Lower lobe of right lung (tissue), 2 donors: ENCODE measurements around the gene KIAA1755. TPM values are rescaled to one million over a fixed set of nuclear protein-coding genes. Genes with fewer than 3 reads are reported as not detected.
"Not testable (repeated sequence)": the region's sequence is repeated elsewhere in the genome, so short reads cannot be mapped to it uniquely, and the experiment has no call there.

Experiments used
- ATAC-seq, 2 donors: fragments of 200-7000 bp; cut with Tn5 transposase; one replicate each; pipeline ENCODE4 v1.9.1; 2020 to 2022; ENCODE audit warnings: mild to moderate bottlenecking in 2 of 2, moderate library complexity in 2 of 2
- DNase-seq: peaks from one replicate; pipeline ENCODE4 v3.0.0-alpha.2; 2020
- H3K27ac ChIP-seq: fragments of 200-600 bp; one replicate; pipeline ENCODE4 v1.8.0; 2022
- H3K27me3 ChIP-seq: fragments of 200-600 bp; one replicate; pipeline ENCODE4 v1.8.0; 2022; ENCODE audit warnings: low read depth
- H3K36me3 ChIP-seq: fragments of 200-600 bp; one replicate; pipeline ENCODE4 v1.8.0; 2022; ENCODE audit warnings: mild to moderate bottlenecking
- H3K4me1 ChIP-seq: fragments of 200-600 bp; one replicate; pipeline ENCODE4 v1.8.0; 2022
- H3K4me3 ChIP-seq: fragments of 200-600 bp; one replicate; pipeline ENCODE4 v1.8.0; 2022; ENCODE audit warnings: mild to moderate bottlenecking
- H3K9me3 ChIP-seq: fragments of 200-600 bp; one replicate; pipeline ENCODE4 v1.8.0; 2022
- intact Hi-C: fragments of 100-400 bp; cut with DNase I; formaldehyde crosslinking; loops from one replicate; pipeline ENCODE4 v1.11.0; 2022
- total RNA-seq: library from RNA; stranded (reverse); fragmentation: NEBNext Ultra II Directional; extraction: Animal tissue kit (Norgen Biotek cat#: 25700); gene quantifications from one replicate; pipeline ENCODE4 v1.2.1, GENCODE V29; 2021
- TF ChIP-seq, protein P1 (sequence below): fragments of 200-600 bp; IDR thresholded peaks from one replicate; pipeline ENCODE4 v1.8.0; 2022; ENCODE audit warnings: antibody characterized with exemption, mild to moderate bottlenecking
- donor health status: DM: no; HTN: yes; CAD: no; lungs with severe emphysema.

The KIAA1755 gene
- total RNA-seq, 1 donor from 2014 or later, result 1.3 TPM

DNA sequence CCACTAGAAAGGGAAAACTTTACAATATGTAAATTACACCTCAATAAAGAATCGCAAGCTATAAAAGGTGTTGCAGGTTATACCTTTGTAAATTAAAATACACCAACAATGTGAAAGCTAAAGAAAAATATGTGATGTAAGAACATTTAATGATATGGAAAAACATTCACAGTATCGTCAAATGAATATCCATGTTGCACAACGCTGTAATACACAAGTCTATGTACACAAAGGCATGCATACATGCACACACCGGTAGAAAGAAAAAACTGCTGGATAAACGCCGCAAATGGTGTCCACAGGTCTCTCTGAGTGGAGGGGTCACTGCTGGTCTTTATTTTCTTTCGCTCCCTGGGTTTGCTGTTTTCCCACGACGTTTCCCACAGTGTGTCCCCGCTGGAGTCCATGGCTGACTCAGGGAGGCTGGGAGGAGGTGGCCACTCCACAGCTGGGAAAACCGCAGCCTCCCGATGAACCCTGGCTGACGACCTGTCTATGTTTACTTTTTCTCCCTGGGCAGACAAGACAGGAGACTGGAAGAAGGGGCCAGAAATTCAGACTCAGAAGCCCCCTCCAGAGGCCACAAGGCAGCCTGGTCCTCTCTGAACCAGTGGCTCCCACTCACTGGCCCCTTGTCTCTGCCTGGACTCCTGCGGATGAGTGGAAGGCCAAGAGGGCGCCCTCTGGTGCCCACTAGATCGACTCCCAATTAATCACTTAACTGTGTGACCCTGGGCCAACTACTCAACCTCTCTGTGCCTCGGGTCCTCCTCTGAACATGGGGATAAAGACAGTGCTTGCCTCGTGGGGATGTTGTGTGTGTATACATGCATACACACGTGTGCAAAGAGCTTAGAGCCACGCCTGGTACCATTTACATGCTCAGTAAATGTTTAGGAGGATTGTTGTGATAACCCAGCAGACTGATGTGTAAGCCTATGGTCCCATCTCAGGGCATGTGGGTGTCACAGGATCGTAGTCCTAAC is 30.6 kb upstream of the KIAA1755 start:
- Histone ChIP-seq H3K4me1 (no peaks in the 10 kb centered on the region), H3K4me3 (no peak overlapping the region), H3K36me3 (no peaks in the 10 kb centered on the region), H3K9me3 (no peaks in the 10 kb centered on the region), H3K27me3 (peaks cover 5% of the 10 kb centered on the region), H3K27ac (no peak overlapping the region)
- intact Hi-C loops, result no loop called here
- no peak for DNase-seq
- ATAC-seq, result peak; percentile 19 to 36
- TF ChIP-seq, protein P1, sequence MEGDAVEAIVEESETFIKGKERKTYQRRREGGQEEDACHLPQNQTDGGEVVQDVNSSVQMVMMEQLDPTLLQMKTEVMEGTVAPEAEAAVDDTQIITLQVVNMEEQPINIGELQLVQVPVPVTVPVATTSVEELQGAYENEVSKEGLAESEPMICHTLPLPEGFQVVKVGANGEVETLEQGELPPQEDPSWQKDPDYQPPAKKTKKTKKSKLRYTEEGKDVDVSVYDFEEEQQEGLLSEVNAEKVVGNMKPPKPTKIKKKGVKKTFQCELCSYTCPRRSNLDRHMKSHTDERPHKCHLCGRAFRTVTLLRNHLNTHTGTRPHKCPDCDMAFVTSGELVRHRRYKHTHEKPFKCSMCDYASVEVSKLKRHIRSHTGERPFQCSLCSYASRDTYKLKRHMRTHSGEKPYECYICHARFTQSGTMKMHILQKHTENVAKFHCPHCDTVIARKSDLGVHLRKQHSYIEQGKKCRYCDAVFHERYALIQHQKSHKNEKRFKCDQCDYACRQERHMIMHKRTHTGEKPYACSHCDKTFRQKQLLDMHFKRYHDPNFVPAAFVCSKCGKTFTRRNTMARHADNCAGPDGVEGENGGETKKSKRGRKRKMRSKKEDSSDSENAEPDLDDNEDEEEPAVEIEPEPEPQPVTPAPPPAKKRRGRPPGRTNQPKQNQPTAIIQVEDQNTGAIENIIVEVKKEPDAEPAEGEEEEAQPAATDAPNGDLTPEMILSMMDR, result peak; percentile 34

DNA sequence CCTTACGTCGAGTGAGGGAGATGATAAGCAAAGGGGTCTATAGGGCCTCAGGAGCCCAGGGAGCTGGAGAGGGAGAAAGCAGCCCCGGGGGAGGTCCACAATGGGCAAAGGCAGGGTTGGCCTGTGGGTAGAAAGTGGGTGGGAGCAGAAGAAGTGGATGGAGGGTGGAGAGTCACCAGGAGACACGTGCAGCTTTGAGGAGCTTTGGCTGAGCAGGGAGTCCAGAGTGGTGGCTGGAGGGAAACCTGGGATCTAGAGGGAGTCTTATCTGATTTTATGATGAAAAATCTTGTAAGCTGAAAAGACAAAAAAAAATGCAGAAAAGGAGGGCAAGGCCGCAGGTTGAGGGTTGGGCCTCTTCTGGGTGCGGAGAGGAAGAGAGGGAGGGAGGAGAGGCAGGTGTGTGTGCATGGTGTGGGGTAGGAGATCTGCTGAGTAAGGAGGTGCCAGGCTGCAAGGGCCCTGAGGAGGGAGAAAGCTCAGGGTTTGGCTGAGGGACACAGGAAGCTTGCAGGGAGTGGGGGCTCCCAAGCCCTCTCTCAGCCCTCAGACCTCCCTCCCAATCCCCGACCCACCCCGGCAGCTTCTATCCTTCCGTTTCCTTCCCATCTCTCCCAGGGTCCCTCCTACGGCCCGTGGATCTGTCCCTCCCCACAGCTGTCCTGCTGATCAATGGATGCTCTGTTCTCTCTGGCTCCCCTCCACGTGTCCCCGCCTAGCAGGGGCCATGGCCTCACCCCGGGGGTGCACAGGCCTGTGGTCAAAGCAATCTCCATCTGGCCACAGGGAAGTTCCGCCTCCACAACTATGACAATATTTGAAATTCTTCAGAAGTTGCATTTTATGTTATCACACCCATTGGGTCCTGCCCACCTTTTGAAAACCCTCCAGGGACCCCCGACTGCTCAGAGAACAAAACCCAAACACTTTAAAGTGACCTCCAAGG is 26.3 kb upstream of the KIAA1755 start:
- ATAC-seq (peak in 1 of 2 donors; percentile 26), DNase-seq (no peak)
- Histone ChIP-seq H3K4me1 (no peaks in the 10 kb centered on the region), H3K36me3 (no peaks in the 10 kb centered on the region), H3K9me3 (no peaks in the 10 kb centered on the region), H3K27ac (no peak overlapping the region), H3K27me3 (peaks cover 5% of the 10 kb centered on the region), H3K4me3 (no peak overlapping the region)
- intact Hi-C loops, result no loop called here
- TF ChIP-seq, protein P1, result no peak

DNA sequence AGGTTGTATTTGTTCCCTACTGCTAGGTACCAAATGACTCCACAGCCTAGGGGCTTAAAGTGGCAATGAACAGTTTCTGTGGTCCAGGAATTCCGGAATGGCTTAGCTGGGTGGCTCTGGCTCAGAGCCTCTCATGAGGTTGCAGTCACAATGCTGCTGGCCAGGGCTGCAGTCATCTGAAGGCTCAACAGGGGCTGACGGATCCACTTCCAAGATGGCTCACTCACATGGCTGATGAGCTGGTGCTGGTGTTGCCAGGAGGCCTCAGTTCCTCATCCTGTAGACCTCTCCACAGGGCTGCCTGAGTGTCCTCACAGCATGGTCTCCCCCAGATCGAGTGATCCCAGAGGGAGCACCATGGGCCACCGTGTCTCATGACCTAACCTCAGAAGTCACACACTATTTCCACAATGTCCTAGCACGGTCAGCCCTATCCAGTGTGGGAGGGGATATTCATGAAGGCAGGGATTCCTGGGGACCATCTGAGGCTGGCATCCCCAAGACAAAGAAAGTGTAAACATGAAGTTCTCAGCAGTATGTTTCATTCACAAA is 24.4 kb upstream of the KIAA1755 start:
- Histone ChIP-seq H3K4me3 (no peak overlapping the region), H3K27me3 (peaks cover 2% of the 10 kb centered on the region), H3K9me3 (no peaks in the 10 kb centered on the region), H3K4me1 (no peaks in the 10 kb centered on the region), H3K27ac (no peak overlapping the region), H3K36me3 (no peaks in the 10 kb centered on the region)
- intact Hi-C loops, result no loop called here
- no peak for ATAC-seq
- DNase-seq, result no peak
- TF ChIP-seq, protein P1, result no peak

DNA sequence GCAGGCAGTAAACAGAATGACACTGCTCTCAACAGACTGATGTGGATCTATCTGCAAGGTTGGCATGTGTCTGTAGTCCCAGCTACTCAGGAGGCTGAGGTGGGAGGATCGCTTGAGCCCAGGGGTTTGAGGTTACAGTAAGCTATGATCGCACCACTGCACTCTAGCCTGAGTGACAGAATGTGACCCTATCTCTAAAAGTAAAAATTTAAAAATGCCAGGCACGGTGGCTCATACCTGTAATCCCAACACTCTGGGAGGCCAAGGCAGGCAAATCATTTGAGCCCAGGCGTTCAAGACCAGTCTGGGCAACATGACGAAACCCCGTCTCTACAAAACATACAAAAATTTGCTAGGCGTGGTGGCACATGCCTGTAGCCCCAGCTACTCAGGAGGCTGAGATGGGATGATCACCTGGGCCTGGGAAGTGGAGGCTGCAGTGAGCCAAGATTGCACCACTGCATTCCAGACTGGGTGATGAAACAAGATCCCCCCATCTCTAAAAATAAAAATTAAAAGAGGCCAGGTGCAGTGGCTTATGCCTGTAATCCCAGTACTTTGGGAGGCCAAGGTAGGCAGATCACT is 23.6 kb upstream of the KIAA1755 start:
- intact Hi-C loops, H3K4me1 ChIP-seq, H3K36me3 ChIP-seq, H3K27ac ChIP-seq, DNase-seq, H3K9me3 ChIP-seq, ATAC-seq, H3K27me3 ChIP-seq, H3K4me3 ChIP-seq: not testable (repeated sequence)

DNA sequence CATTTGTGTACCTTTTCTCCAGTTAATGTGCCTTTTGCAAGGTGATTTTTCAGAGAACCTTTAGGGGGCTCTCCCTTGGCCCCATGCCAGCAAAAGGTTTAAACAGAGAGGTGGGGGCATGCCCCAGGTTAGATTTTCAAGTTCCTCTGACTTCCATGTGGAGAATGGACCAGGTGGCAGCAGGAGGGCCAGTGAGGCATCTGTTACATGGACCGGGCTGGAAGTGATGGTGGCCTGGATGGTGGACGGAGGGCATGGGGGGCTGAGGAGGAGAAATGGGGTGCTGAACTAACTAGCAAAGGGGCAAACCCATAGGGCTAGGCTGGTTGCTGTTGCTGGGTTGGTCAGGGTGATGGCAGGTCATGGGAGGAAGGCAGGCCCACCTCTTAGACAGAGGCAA is 22.7 kb upstream of the KIAA1755 start:
- Histone ChIP-seq H3K9me3 (no peaks in the 10 kb centered on the region), H3K4me1 (no peaks in the 10 kb centered on the region), H3K4me3 (no peak overlapping the region), H3K36me3 (no peaks in the 10 kb centered on the region), H3K27me3 (no peaks in the 10 kb centered on the region), H3K27ac (no peak overlapping the region)
- ATAC-seq (no peak), DNase-seq (no peak)
- TF ChIP-seq, protein P1, result no peak
- intact Hi-C loops, result no loop called here
